ENCODE data around the gene KATNIP.

Gene KATNIP

GRCh38 chr16:27547134-27547533 lies 2.8 kb upstream of the KATNIP start:
- H3K4me3 ChIP-seq (ENCODE audit: low read depth, low read length): no peak overlapping the region
- DNase-seq (ENCODE audit: low read depth): peak; percentile 82
- TF ChIP-seq CTCF (conservative IDR thresholded peaks at IDR 0.05; ENCODE audit: low read depth, low read length): no peak

- no peak overlapping the region for H3K4me3 ChIP-seq (ENCODE audit: low read depth, low read length)
- no peak for DNase-seq (ENCODE audit: low read depth)
- TF ChIP-seq CTCF (conservative IDR thresholded peaks at IDR 0.05; ENCODE audit: low read depth, low read length): no peak
Measured at GRCh38 chr16:27547851-27548250, 2.1 kb upstream of the KATNIP start.

GRCh38 chr16:27549464-27549745 lies 539 bp upstream of the KATNIP start:
- H3K4me3 ChIP-seq (ENCODE audit: low read depth, low read length): peak overlapping the region; percentile 95
- no peak for TF ChIP-seq CTCF (conservative IDR thresholded peaks at IDR 0.05; ENCODE audit: low read depth, low read length)
- DNase-seq (ENCODE audit: low read depth): no peak

- DNase-seq (ENCODE audit: low read depth): no peak
- TF ChIP-seq CTCF (conservative IDR thresholded peaks at IDR 0.05; ENCODE audit: low read depth, low read length): no peak
- peak overlapping the region; percentile 97 for H3K4me3 ChIP-seq (ENCODE audit: low read depth, low read length)
Measured at GRCh38 chr16:27550582-27550920, 607 bp downstream of the KATNIP start.

GRCh38 chr16:27551036-27551435 lies 1.1 kb downstream of the KATNIP start:
- no peak overlapping the region for H3K4me3 ChIP-seq (ENCODE audit: low read depth, low read length)
- no peak for TF ChIP-seq CTCF (conservative IDR thresholded peaks at IDR 0.05; ENCODE audit: low read depth, low read length)
- no peak for DNase-seq (ENCODE audit: low read depth)

GRCh38 chr16:27556471-27556870 lies 6.5 kb downstream of the KATNIP start:
- DNase-seq (ENCODE audit: low read depth): no peak
- no peak overlapping the region for H3K4me3 ChIP-seq (ENCODE audit: low read depth, low read length)
- TF ChIP-seq CTCF (conservative IDR thresholded peaks at IDR 0.05; ENCODE audit: low read depth, low read length): no peak

GRCh38 chr16:27558434-27558833 lies 8.5 kb downstream of the KATNIP start:
- DNase-seq (ENCODE audit: low read depth): no peak
- H3K4me3 ChIP-seq (ENCODE audit: low read depth, low read length): no peak overlapping the region
- no peak for TF ChIP-seq CTCF (conservative IDR thresholded peaks at IDR 0.05; ENCODE audit: low read depth, low read length)
